ENCODE measurements around the gene RBMS1. TPM values are rescaled to one million over a fixed set of nuclear protein-coding genes. Genes with fewer than 3 reads are reported as not detected.

The RBMS1 gene
- total RNA-seq, 1 donor from 2014 or later, result 73.7 TPM

GRCh38 chr2:160338901-160339685, 154.5 kb downstream of the RBMS1 start:
- no peak for DNase-seq (ENCODE audit: extremely low spot score, unreplicated experiment)
- peaks cover 32% of the 10 kb centered on the region for H3K4me1 Mint-ChIP-seq (ENCODE audit: unreplicated experiment)
- no peaks in the 10 kb centered on the region for H3K36me3 Mint-ChIP-seq
- H3K9me3 Mint-ChIP-seq, result no peaks in the 10 kb centered on the region
- no peak overlapping the region for H3K4me3 Mint-ChIP-seq
- no peak for TF ChIP-seq CTCF (conservative IDR thresholded peaks at IDR 0.05)
- peak overlapping the region; percentile 49 for H3K27ac Mint-ChIP-seq
- H3K27me3 Mint-ChIP-seq, result no peaks in the 10 kb centered on the region

- no peak for TF ChIP-seq CTCF (conservative IDR thresholded peaks at IDR 0.05)
- H3K4me1 Mint-ChIP-seq (ENCODE audit: unreplicated experiment), result peaks cover 39% of the 10 kb centered on the region
- no peak overlapping the region for H3K4me3 Mint-ChIP-seq
- no peaks in the 10 kb centered on the region for H3K36me3 Mint-ChIP-seq
- no peak for DNase-seq (ENCODE audit: extremely low spot score, unreplicated experiment)
- H3K27ac Mint-ChIP-seq, result no peak overlapping the region
- no peaks in the 10 kb centered on the region for H3K9me3 Mint-ChIP-seq
- H3K27me3 Mint-ChIP-seq, result no peaks in the 10 kb centered on the region
Observed at GRCh38 chr2:160337728-160338127, 155.9 kb downstream of the RBMS1 start.

- Mint-ChIP-seq H3K4me3 (no peak overlapping the region), H3K36me3 (no peaks in the 10 kb centered on the region), H3K27ac (no peak overlapping the region), H3K27me3 (no peaks in the 10 kb centered on the region), H3K9me3 (no peaks in the 10 kb centered on the region), H3K4me1 (ENCODE audit: unreplicated experiment) (peaks cover 42% of the 10 kb centered on the region)
- no peak for TF ChIP-seq CTCF (conservative IDR thresholded peaks at IDR 0.05)
- DNase-seq (ENCODE audit: extremely low spot score, unreplicated experiment), result no peak
Observed at GRCh38 chr2:160336635-160337034, 157.0 kb downstream of the RBMS1 start.

- Mint-ChIP-seq H3K9me3 (no peaks in the 10 kb centered on the region), H3K4me1 (ENCODE audit: unreplicated experiment) (peaks cover 42% of the 10 kb centered on the region), H3K27ac (no peak overlapping the region), H3K4me3 (no peak overlapping the region), H3K27me3 (no peaks in the 10 kb centered on the region), H3K36me3 (no peaks in the 10 kb centered on the region)
- no peak for TF ChIP-seq CTCF (conservative IDR thresholded peaks at IDR 0.05)
- no peak for DNase-seq (ENCODE audit: extremely low spot score, unreplicated experiment)
Observed at GRCh38 chr2:160336105-160336504, 157.5 kb downstream of the RBMS1 start.

- Mint-ChIP-seq H3K4me3 (no peak overlapping the region), H3K27ac (no peak overlapping the region)
- DNase-seq (ENCODE audit: extremely low spot score, unreplicated experiment), result no peak
Observed at GRCh38 chr2:160335441-160335840, 158.2 kb downstream of the RBMS1 start.

More at GRCh38 chr2:160335441-160335840, 158.2 kb downstream of the RBMS1 start:
- no peaks in the 10 kb centered on the region for H3K36me3 Mint-ChIP-seq
- TF ChIP-seq CTCF (conservative IDR thresholded peaks at IDR 0.05), result no peak
- no peaks in the 10 kb centered on the region for H3K9me3 Mint-ChIP-seq
- H3K27me3 Mint-ChIP-seq, result no peaks in the 10 kb centered on the region
- peaks cover 42% of the 10 kb centered on the region for H3K4me1 Mint-ChIP-seq (ENCODE audit: unreplicated experiment)

All from type B pancreatic cell (in vitro differentiated cells).